GM18505 (cell line): ENCODE results near the gene METAP1.
"Not testable (repeated sequence)": the region's sequence is repeated elsewhere in the genome, so short reads cannot be mapped to it uniquely, and the experiment has no call there.

Experiments used
- ATAC-seq: cut with Tn5 transposase; IDR thresholded peaks from one replicate; pipeline ENCODE4 v1.9.1; 2021; ENCODE audit not compliant: unreplicated experiment
- POLR2A ChIP-seq: IDR thresholded peaks from 4 replicates; pipeline ENCODE4 v1.6.1; 2011; ENCODE audit warnings: borderline replicate concordance; ENCODE audit not compliant: insufficient read depth, insufficient read length; ENCODE audit errors: extremely low read depth

The METAP1 gene

GRCh38 chr4:99052902-99053301 lies 57.4 kb downstream of the METAP1 start:
- no peak for ATAC-seq
- TF ChIP-seq POLR2A = no peak

GRCh38 chr4:99054428-99054994 lies 59.0 kb downstream of the METAP1 start:
- TF ChIP-seq POLR2A = no peak
- no peak for ATAC-seq

- no peak for ATAC-seq
- TF ChIP-seq POLR2A = no peak
Measured at GRCh38 chr4:99058228-99058627, 62.7 kb downstream of the METAP1 start.

- no peak for ATAC-seq
Measured at GRCh38 chr4:99059550-99059949, 64.0 kb downstream of the METAP1 start.

GRCh38 chr4:99061048-99061700 lies 65.7 kb downstream of the METAP1 start:
- no peak for TF ChIP-seq POLR2A
- ATAC-seq = no peak

More at GRCh38 chr4:99059550-99059949, 64.0 kb downstream of the METAP1 start:
- TF ChIP-seq POLR2A = no peak

- peak; percentile 63 for ATAC-seq
- TF ChIP-seq POLR2A = no peak
Measured at GRCh38 chr4:99062120-99062519, 66.6 kb downstream of the METAP1 start.

GRCh38 chr4:99065521-99065920 lies 70.0 kb downstream of the METAP1 start:
- ATAC-seq = not testable (repeated sequence)

- no peak for ATAC-seq
- TF ChIP-seq POLR2A = no peak
Measured at GRCh38 chr4:99067617-99068016, 72.1 kb downstream of the METAP1 start.

GRCh38 chr4:99071159-99071558 lies 75.6 kb downstream of the METAP1 start:
- ATAC-seq = no peak
- no peak for TF ChIP-seq POLR2A

- no peak for TF ChIP-seq POLR2A
Measured at GRCh38 chr4:99074816-99075215, 79.3 kb downstream of the METAP1 start.

GRCh38 chr4:99076292-99076976 lies 80.9 kb downstream of the METAP1 start:
- ATAC-seq = no peak
- no peak for TF ChIP-seq POLR2A

More at GRCh38 chr4:99074816-99075215, 79.3 kb downstream of the METAP1 start:
- no peak for ATAC-seq

GRCh38 chr4:99077177-99077576 lies 81.7 kb downstream of the METAP1 start:
- no peak for TF ChIP-seq POLR2A
- ATAC-seq = no peak

- TF ChIP-seq POLR2A = no peak
- no peak for ATAC-seq
Measured at GRCh38 chr4:99078336-99078735, 82.8 kb downstream of the METAP1 start.
